Kasumi-1 (cell line): ENCODE data around the gene HTT.
"Not testable (repeated sequence)": the region's sequence is repeated elsewhere in the genome, so short reads cannot be mapped to it uniquely, and the experiment has no call there.

Experiments used
- DNase-seq, 2 experiments: peaks; one replicate each; lab custom pipeline; 2025; lab: John Stamatoyannopoulos, UW

The HTT gene

DNA sequence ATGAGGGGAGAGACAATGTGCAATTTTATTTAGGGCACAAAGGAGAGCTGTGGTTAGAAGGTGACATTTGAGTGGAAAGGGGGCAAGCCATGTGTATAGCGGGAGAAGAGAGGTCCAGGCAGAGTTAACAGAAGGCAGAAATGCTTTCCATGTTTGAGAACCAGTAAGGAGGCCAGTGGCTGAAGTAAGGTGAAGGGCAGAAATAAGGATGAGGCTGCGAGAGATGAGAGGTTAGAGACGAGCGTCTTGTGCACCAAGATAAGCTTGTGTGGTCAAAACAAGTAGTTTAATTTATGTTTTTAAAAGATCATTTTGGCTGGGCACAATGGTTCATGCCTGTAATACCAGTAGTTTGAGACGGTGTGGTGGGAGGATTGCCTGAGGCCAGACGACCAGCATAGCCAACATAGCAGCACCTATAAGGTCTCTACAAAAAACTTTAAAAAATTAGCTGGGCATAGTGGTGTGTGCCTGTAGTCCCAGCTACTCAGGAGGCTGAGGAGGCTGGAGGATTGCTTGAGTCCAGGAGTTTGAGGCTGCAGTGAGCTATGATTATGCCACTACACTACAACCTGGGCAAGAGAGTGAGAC lies 8.5 kb downstream of the HTT start:
- no peak for DNase-seq

DNA sequence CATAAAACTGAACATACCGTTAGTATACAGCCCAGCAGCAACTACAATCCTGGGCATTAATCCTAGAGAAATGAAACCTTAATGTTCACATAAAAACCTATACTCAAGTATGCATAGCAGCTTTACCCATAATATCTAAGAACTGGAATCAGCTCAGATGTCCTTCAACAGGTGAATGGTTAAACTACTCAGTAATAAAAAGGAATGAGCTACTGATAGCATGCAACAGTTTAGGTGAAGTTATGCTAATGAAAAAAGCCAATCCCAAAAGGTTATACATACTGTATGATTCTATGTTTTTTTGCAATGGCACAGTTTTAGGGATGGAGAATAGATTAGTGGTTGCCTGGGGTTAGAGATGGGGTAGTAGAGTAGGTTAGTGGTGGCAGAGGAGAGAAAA lies 9.3 kb downstream of the HTT start:
- DNase-seq, result no peak

DNA sequence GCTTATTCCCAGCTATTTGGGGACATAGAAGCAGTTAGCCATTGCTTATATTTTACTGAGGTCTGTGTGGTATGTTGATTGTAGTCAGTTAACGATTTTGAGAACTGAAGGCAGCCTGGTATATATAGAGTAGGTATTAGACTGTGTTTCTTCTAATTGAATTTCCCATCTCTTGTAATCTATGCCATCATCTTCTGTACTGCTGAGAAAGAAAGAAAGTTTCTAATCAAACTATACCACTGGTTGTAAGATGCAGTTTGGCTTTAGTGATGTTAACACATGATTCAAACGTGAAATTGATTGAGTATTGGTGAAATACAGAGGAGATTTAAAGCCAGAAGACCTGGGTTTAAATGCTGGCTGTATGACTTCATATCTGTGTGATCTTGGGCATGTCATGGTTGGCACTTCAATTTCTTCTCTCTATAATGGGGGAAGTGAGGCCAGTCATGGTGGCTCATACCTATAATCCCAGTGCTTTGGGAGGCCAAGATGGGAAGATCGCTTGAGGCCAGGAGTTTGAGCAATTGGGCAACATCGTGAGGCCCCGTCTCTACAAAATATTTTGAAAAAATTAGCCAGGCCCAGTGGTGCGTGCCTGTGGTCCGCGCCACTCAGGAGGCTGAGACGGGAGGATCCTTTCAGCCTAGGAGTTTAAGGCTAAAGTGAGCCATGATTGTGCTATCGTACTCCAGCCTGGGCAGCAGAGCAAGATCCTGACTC lies 11.6 kb downstream of the HTT start:
- DNase-seq, result no peak

DNA sequence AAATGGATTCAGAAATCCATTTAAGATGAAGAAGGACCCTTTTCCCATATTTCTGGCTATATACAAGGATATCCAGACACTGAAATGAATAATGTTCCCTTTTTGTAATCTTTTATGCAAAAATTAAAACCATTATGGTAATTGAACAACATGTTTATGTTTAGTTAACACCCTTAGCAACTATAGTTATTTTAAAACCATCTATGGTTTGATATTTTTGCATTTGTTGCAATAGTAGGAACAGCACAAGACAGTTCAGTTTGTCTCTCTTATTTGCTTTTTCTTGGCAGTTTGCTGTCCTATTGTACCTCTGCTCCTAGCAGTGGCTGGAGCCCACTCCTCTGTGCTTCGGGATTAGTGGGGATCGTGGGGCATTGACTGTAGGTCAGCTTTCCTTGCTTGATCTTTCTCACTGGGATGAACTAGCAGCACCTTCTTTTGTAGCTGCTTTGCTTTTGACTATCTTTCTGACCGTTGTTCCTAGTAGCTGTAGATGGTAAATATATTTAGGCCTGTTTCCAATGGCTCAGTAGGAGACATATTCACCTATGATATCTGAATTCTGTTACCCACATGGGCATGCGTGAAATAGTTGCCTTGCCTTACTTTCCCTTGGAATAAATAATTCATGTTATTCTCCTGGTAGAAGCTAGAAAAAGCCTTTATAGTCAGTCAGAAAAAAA lies 12.8 kb downstream of the HTT start:
- no peak for DNase-seq

DNA sequence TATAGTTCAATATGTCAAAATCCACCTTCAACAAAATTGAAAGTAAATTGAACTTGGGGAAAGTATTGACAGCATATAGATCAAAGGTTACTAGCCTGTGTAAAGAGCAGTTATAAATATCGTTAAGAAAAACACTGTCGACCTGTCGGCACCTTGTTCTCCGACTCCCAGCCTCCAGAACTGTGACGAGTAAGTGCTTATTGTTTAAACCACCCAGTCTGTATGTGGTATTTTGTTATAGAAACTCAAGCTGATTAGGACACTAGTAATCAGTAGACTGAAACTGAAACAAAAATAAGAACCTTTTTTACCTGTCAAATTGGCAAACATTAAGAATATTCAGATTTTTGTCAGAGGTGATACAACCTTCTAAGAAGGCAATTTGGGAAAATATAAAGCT lies 17.0 kb downstream of the HTT start:
- DNase-seq, result no peak

DNA sequence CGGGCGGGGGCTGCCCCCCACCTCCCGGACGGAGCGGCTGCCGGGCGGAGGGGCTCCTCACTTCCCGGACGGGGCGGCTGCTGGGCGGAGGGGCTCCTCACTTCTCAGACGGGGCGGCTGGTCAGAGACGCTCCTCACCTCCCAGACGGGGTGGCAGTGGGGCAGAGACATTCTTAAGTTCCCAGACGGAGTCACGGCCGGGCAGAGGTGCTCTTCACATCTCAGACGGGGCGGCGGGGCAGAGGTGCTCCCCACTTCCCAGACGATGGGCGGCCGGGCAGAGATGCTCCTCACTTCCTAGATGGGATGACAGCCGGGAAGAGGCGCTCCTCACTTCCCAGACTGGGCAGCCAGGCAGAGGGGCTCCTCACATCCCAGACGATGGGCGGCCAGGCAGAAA lies 20.2 kb downstream of the HTT start:
- DNase-seq, result not testable (repeated sequence)

DNA sequence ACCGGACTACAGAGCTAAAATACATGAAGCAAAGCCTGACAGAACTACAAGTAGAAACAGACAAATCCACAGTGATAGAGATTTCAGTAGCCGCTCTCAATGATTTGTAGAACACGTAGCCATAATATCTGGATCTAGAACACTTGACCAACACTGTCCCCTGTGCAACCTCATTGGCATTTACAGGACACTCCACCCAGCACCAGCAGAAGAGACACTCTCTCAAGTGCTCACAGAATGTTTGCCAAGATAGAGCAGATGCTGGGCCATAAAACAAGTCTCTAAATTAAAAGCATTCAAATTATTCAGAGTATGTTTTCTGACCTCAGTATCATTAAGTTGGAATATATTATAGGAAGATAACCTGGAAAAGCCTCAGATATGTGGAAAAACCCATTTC lies 21.7 kb downstream of the HTT start:
- DNase-seq, result no peak

DNA sequence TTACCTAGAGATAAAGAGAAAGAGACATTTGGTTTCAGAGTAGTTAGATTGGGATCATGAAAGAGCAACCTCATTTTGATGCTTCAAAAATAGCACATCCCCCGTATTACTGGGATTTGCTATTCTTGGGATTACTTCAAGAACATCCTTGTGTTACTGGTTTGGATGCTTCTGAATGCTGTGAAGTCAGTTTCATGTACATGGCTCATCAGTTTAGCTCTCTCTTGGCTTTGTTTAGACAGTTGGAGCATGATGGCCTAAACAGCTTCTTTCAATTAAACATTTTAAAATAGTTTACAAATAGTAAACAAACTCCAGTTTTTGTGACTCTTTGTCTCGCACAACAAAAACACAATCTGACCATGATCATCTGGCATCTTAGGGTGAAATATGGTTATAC lies 23.9 kb downstream of the HTT start:
- DNase-seq, result no peak

DNA sequence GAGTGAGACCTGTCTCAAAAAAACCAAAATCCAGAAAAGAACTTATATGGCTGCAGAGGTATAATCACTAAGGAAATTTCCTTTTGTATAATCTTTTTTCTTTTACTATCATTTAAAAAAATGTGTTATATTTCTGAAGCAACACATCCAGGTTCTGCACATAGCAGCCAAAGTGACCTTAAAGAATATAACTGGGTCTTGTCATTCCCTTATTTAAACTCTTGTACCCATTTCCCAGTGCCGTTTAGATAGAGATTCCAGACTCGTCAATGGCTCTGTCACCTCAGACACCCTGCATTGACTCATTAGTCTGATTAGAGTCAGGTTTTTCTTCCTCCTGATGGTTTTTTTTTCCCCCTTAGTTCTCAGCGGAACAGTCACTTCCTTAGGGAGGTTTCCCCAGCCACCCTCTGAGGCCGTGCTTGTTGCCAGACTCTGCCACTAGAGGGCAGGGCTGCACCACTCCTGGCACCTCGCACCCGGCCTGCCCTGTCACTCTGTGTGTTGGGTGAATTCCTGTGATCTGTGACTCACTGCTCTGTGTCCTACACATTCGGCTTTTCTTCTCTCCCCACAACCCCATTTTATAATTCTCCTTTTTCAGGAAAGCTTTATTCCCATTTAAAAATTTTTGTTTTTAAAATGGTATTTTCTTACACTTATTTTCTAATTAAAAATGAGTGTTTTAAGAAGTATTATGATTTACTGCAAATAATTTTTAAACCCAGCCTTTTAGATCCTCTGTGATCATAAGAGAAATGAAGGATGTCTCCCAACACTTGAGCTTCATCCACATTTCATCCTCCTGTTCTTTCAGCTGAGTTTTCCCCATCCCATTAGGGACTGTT lies 32.1 kb downstream of the HTT start:
- DNase-seq, result peak; percentile 90 to 95

DNA sequence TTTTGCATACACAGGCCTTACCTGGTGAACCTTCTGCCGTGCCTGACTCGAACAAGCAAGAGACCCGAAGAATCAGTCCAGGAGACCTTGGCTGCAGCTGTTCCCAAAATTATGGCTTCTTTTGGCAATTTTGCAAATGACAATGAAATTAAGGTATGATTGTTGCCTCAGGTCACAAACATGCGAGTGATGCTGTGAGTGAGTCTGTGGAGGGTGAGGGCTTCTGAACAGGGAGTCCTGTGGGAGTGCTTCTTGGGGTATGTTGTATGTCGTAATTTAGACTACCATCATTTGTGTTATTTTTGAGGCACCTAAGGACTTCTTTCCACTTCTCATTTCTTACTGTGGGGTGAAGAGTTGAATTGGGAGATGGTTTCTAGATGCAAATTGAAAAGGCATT lies 32.8 kb downstream of the HTT start:
- no peak for DNase-seq

DNA sequence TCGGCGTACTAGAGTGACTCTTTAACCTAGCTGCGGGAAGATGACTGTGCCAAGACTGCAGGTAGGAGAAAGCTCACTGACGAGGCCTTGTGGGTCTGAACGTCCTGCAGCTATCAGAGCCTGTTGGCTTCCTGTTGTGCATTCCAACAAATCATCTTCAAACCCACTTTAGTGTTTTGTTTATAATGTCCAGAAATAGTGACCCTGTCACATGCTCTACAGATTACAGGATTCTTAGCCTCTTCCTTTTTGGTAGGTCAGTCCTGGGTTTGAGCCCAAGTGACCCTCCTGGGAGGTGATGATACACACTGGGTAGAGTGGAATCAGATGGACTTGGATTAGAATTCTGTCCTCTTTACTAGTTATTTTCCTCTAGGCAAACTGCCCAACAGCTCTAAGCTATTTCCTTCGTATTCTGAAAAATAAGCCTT lies 33.2 kb downstream of the HTT start:
- DNase-seq, result no peak

DNA sequence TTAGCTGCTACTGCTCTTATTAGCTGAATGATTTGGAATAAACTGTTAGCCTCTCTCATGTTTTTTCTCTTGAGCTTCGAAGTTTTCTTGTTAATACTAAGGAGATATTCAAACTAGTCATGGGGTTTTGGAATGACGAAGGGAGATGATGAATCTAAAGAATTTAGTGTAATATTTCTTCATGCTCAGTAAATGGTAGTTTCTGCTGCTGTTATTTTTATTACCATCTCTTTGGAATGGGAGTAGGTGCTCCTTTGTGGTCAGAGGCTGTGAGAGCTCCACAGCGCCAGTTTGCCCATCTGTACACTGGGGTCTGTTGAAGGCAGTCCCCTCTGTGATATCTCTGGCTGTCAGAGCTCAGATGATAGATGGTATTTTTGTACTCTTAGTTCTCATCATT lies 33.7 kb downstream of the HTT start:
- DNase-seq, result no peak

DNA sequence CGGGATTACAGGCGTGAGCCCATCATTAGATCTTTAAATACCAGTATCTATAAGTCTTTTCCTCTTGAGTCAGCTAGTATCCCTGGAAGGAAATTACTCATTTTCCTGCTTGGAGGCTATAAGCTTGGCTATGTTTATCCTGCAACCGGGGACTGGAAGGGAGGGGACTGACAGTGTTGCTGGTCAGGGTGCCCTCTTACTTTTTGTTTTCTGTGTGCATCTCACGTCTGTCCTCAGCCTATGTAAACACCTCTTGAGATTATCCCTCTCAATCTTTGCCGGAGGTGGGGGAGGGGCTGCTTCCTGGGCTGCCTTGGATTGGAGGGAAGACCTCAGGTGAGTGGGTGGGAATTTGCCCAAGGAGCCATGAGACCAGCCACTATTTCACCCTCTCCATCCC lies 37.0 kb downstream of the HTT start:
- no peak for DNase-seq

DNA sequence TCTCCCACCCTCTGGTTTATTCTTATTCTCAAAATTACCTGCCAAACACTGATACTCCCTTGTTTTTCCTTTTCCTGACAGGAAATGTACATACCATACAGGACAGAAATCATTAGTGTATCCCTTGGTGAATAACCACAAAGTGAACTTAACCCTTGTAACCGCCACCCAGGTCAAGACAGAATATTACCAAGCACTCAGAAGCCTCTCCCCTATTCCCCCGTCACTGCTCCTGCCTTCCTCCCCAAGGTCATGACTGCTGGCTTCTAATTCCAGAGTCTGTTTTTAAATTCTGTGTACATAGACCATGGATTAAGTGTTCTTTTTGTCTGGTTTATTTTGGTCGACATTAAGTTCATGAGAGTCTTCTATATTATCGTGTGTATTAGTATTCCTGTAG lies 37.7 kb downstream of the HTT start:
- DNase-seq, result no peak

DNA sequence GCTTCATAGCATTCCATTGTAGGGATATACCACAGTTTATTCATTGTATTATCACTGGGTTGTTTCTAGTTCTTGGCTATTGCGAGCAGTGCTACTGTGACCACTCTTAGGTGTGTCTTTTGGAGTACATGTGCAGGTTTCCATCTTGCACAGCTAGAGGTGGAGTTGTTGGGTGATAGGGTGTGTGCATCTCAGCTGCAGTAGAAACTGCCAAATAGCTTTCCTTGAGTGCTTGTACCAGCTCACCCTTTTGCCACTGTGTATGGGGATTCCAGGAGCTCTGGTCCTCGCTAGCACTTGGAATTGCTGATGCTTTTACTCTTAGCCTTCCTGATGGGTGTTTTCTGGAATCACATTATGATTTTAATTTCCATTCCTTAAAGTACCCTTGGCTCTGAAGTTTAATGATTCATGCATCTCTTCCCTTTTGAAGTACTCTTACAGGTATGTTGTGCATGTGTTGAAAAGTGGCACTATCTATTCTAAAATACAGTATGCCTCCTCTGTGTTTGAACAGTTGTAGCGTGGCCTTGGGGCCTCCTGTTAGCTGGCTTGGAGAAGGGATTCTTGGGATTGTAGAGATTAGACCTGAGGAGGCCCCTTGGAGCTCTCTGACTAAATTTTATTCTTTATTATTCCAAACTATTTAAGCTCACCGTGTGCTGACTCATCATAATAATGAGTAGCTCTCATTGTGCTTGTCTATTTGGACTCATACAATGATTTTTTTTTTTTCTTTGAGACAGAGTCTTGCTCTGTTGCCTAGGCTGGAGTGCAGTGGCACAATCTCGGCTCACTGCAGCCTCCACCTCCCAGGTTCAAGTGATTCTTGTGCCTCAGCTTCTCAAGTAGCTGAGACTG lies 38.4 kb downstream of the HTT start:
- DNase-seq, result no peak

DNA sequence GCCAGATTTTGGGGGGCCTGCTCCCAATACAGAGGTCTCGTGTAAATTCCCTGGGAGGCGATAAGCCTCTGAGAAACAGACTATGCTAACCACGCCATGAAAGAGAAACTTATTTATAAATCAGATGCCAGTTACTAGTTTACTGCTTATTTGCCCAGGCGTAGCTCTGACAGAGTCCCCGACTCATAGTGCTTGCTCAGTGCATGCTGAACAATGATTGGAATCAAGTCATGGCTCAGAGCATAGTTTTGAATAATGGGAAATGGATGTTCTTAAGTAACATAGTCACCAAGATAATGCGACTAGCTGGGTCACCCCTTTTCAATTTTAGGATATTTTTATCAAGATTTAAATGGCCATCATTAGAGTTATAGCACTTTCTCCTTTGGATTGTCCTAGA lies 39.9 kb downstream of the HTT start:
- no peak for DNase-seq

DNA sequence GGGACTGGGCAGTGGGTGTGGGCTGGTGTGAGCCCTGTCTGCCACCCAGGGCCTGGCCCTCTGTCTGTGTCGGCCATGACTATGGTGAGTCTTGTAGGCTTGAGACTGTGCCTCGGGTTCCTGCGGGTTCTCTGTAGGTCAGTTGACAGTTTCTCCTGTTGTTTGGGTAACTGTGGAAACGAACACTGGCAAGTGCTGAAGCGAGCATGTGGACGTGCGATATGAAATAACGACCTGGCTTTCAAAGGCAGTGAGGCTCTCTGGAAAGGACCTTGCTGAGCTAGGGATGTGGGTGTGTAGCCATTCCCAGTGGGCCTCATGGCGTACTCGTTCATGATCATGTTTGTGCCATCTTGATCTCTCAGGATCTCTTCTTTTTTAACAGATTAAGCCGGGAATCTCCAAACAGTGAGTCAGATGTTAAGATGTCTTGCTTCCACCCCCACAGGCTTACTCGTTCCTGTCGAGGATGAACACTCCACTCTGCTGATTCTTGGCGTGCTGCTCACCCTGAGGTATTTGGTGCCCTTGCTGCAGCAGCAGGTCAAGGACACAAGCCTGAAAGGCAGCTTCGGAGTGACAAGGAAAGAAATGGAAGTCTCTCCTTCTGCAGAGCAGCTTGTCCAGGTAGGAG lies 41.3 kb downstream of the HTT start:
- no peak for DNase-seq

DNA sequence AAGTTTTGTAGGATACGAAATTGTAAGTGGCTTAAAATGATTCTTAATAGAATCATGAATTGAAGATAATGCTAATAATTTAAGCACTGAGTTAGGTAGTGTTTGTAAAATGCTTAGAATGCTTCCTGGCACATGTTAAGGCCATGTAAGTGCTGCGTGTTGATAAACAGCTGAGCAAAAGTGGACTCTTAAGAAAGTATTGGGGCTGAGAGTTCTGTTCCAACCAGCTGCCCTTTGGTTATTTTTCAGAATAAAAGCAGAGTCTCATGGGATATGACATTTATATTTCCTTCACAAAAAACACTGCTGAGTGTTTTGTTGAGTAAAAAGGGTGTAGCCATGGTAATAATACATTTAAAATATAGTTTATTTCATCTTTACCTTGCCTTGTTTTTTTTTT lies 42.5 kb downstream of the HTT start:
- no peak for DNase-seq

DNA sequence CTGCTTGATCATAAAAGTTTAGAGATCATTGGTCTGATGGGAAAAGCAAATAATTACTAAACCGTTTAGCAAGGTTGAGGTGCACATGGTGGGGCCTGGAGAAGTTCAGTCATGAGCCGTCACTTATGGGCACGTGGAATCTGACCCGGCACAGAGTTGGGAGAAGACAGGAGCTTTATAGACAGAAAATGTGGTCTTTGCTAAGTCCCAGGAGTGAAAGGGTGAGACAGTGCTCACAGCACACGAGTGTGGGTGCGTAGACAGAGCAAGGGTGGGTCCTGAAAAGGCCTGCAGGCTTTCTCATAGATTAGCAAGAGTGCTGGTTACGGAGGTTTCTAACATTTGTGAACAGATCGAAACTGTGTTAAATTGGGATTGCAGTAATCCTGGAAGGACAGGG lies 43.8 kb downstream of the HTT start:
- DNase-seq, result no peak

DNA sequence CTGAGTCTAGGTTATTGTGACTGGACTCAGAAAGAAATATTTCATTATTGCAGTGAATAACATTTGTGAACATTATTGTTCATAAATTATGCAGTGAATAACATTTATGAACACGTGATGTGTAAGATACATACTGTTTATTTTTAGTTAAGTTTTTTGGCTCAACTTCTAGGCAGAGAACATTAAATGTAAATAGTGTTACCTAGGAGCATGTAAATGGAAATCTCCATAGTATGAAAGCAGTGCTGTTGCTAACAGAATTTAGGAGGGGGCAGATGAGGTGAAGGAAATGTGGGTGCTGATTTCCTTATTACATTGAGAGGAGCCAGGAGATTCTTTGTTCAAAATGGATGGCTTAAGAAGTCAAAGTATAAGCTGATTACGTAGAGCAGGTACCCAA lies 45.0 kb downstream of the HTT start:
- DNase-seq, result no peak

DNA sequence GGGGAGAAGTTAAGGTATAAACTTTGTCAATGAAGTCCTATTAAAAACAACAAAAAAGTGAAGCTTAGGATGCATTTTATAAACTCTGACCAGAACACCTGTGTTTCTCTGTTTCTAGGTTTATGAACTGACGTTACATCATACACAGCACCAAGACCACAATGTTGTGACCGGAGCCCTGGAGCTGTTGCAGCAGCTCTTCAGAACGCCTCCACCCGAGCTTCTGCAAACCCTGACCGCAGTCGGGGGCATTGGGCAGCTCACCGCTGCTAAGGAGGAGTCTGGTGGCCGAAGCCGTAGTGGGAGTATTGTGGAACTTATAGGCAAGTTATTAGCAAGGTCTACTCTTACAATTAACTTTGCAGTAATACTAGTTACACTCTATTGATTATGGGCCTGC lies 46.6 kb downstream of the HTT start:
- DNase-seq, result no peak
